NCI-H1417 (cell line): ENCODE measurements around the gene COPG1.
"Not testable (repeated sequence)": the region's sequence is repeated elsewhere in the genome, so short reads cannot be mapped to it uniquely, and the experiment has no call there.

Source experiments
- DNase-seq, 3 experiments: peaks; one replicate each; lab custom pipeline; 2025; lab: John Stamatoyannopoulos, UW

Gene COPG1

GRCh38 chr3:129249284-129250065 is at the start of gene COPG1:
Gene COPG1 (plus strand): TSS chr3:129249606. CDS start chr3:129249710, 104 bp downstream.
- DNase-seq, result peak; percentile 92 to 97 (median 97)

GRCh38 chr3:129204473-129204872 is 44.9 kb upstream of the COPG1 start:
- DNase-seq, result no peak

GRCh38 chr3:129205109-129205832 is 44.1 kb upstream of the COPG1 start:
- no peak for DNase-seq

- DNase-seq, result no peak
These were observed 41.9 kb upstream of the COPG1 start for GRCh38 chr3:129207479-129207878.

GRCh38 chr3:129211345-129211744 is 38.1 kb upstream of the COPG1 start:
- DNase-seq, result no peak

GRCh38 chr3:129211772-129212171 is 37.6 kb upstream of the COPG1 start:
- DNase-seq, result peak; percentile 29 to 69 (median 52)

GRCh38 chr3:129213238-129213637 is 36.2 kb upstream of the COPG1 start:
- DNase-seq, result no peak

- DNase-seq, result no peak
These were observed 30.7 kb upstream of the COPG1 start for GRCh38 chr3:129218742-129219141.

- not testable (repeated sequence) for DNase-seq
These were observed 25.0 kb upstream of the COPG1 start for GRCh38 chr3:129224387-129224786.

GRCh38 chr3:129224984-129225393 is 24.4 kb upstream of the COPG1 start:
- DNase-seq, result peak in 1 of 3 experiments; percentile 29

GRCh38 chr3:129226374-129226773 is 23.0 kb upstream of the COPG1 start:
- DNase-seq, result no peak

- DNase-seq, result no peak
These were observed 20.4 kb upstream of the COPG1 start for GRCh38 chr3:129228891-129229585.

- DNase-seq, result no peak
These were observed 18.9 kb upstream of the COPG1 start for GRCh38 chr3:129230311-129231019.

GRCh38 chr3:129231331-129232119 is 17.9 kb upstream of the COPG1 start:
- DNase-seq, result peak in 2 of 3 experiments; percentile 92 to 98

- no peak for DNase-seq
These were observed 15.9 kb upstream of the COPG1 start for GRCh38 chr3:129233538-129233937.

- DNase-seq, result no peak
These were observed 15.0 kb upstream of the COPG1 start for GRCh38 chr3:129234441-129234840.

GRCh38 chr3:129235344-129235917 is 14.0 kb upstream of the COPG1 start:
- DNase-seq, result no peak

GRCh38 chr3:129238945-129239705 is 10.3 kb upstream of the COPG1 start:
- DNase-seq, result no peak

GRCh38 chr3:129239991-129240390 is 9.4 kb upstream of the COPG1 start:
- no peak for DNase-seq

GRCh38 chr3:129240436-129240835 is 9.0 kb upstream of the COPG1 start:
- no peak for DNase-seq
